ENCODE results near the gene CDK16.
"Not testable (repeated sequence)": the region's sequence is repeated elsewhere in the genome, so short reads cannot be mapped to it uniquely, and the experiment has no call there.

CDK16 gene

GRCh38 chrX:47257620-47258019, 39.1 kb downstream of the CDK16 start:
- DNase-seq, result not testable (repeated sequence)

GRCh38 chrX:47264483-47265173, 46.1 kb downstream of the CDK16 start:
- no peak for DNase-seq

- no peak for DNase-seq
Observed at GRCh38 chrX:47266643-47267042, 48.2 kb downstream of the CDK16 start.

DNA sequence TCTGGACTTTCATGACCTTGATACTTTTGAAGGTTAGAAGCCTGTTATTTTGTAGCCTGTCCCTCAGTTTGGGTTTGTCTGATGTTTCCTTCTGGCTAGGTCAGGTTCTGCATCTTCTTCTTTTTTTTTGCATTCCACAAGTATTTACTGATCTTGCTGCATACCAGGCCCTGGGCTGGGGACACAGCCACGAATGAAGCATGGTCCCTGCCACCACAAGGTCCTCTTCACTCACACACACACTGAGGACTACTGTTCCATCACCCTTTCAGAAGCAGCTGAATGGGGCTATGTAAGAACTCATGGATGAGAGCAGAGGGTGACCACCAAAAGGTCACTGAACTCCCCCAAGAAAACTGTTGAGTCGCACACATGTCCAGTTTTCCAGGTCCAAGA, 53.5 kb downstream of the CDK16 start:
- DNase-seq, result no peak

DNA sequence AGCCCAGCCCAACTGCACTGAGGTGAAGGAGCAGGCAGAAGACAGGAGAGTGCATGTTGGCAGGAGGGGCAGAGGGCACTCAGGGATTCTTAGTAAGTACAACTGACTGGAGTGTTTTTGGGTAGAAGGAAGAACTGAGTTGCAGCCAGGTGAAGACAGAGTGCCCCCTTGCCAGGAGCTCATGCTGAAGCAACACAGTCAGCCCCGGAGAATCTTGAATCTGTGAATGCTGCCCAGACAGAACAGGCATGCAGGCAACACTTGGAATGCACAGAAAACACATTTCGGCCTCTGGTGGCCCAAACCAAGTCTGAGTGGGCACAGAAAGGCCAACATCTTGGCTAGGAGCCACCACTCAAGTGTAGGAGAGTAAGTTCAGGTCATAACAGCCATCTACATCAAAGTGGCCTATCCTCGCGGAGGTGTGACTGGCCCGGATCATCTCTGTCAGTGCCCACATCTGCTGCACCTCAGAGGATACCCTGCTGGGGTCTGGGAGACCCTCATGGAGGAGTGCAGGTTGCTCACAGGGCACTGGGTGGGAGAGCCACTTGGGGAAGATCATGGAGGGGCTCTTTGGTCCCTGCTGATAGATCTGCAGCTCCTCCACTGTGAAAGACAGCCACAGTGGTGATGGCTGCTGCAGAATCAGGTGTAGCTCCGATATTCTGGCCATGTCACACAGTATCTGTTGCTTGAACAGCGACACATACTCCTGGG, 54.7 kb downstream of the CDK16 start:
- no peak for DNase-seq

GRCh38 chrX:47278691-47279090, 60.2 kb downstream of the CDK16 start:
- DNase-seq, result no peak

Measured in COR-L47 (cell line).